GM19025 (cell line): ENCODE data around the gene SPO11.
"Not testable (repeated sequence)": the region's sequence is repeated elsewhere in the genome, so short reads cannot be mapped to it uniquely, and the experiment has no call there.

Experiments
- ATAC-seq: cut with Tn5 transposase; IDR thresholded peaks from one replicate; pipeline ENCODE4 v1.9.1; 2021; ENCODE audit warnings: mild to moderate bottlenecking, low read depth, moderate library complexity; ENCODE audit not compliant: unreplicated experiment

The SPO11 gene

DNA sequence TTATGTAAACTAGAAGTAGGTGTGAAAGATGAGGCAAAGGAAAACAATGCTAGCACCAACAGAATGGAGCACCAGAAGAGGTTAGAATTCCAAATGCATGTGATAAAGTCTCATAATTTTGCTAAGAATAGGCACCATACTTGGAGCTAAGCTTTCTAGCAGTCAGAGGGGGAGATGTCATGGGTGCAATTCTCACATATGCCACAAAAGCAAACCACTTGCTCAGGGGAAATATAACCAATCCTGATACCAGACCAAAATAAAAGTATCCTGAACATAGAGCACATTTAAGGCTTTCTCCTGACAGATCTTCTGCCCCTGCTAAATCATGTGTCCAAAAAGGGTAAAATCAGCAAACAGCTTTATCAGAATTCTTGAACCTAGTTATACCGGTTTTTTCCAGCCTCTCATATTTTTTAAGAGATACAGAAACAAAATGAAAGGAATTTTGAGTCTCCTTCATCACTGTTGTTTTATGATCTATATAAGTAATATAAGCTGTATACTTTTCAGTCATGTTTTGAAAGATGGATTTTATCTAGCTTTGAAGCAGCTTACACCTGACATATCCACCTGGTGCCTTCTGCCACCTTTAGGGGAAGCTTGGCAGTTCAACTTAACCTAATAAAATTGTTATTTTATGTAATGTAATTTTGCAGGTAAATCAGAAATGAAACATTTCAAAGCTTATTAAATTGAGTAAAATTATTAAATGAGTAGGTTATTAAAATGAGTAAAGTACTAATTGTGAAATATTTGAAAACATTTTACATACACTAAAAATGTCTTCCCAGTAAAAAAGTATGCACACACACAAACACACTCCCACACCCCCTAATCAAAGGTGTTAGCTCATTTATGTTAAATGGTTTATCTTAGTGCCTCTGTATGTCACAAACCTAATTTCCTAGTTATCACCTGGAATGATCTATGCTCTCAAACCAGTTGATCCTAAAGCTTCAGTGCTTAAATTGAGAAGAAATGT, 2.8 kb downstream of the SPO11 start:
- no peak for ATAC-seq

- ATAC-seq = no peak
Measured at GRCh38 chr20:57335392-57335791, 5.8 kb downstream of the SPO11 start.

DNA sequence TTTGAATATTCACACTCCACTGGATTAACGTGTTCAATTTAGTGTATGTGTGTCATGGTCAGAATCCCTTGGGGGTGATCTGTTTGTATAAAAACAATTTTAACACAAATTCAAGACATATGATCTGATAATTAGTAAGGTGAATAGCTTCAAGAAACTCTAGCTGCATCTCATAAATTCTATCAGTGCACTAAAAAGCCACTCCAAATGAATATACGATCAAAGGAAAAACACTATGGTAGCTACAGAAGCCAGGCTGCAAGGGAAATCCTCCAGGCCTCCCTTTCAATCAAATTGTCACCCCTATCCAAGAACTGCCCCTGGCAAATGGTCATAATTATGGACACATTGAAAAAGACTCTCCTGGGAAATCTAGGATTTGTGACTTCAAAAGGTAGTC, 12.1 kb downstream of the SPO11 start:
- no peak for ATAC-seq

DNA sequence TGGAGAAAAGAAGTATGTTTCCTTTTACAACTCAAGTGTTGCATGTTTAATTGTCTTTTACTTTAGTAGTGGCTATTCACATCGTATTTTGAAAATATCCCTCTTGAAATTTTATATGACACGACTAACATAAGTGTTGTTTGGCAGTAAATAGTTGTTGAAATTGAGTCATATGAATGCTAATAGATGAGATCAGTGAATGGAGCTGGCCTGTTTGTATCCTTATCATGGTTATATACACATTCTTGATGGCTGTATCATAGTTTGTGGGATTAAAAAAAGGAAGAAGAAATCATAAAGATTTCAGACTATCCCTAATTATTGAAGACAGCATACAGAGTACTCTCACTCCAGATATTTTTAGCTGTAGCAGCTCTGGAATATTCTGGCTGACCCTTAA, 13.2 kb downstream of the SPO11 start:
- ATAC-seq = no peak

DNA sequence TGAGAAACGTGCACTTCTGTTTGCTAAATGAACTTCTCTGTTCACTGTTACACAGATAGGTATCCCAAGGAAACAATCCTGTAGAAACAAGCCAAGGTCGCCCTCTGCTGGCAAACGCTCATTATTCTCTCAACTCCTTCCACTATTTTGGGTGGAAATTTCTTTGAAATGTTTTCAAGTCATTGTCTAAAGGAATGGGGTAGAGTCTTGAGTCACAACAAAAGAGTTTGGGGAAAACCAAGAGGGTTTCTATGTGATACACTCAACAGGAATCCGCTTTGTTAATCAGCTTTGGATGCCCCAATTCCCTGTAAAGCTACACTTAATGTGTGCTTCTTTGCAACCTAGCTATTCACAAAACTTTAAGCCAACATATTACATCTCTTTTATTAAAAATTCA, 16.9 kb downstream of the SPO11 start:
- no peak for ATAC-seq

DNA sequence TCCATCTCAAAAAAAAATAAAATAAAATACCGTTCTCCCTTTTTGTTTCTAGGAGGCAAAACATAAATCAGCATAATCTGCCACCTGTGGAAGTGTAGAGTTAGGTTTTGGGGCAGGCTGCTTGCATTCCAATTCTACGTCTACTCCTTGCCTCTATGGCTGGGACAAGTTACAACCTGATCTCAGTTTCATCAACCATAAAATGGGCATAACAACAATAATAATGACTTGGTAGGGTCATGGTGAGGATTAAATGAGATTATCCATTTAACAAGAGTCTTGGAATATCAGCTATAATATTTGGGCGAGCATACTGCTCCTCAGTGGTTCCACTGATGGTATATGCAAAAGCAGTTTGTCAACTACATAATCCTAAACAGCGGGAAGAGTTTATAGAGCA, 17.8 kb downstream of the SPO11 start:
- no peak for ATAC-seq

- ATAC-seq = not testable (repeated sequence)
Measured at GRCh38 chr20:57348200-57348921, 18.8 kb downstream of the SPO11 start.

- not testable (repeated sequence) for ATAC-seq
Measured at GRCh38 chr20:57348922-57349574, 19.4 kb downstream of the SPO11 start.

DNA sequence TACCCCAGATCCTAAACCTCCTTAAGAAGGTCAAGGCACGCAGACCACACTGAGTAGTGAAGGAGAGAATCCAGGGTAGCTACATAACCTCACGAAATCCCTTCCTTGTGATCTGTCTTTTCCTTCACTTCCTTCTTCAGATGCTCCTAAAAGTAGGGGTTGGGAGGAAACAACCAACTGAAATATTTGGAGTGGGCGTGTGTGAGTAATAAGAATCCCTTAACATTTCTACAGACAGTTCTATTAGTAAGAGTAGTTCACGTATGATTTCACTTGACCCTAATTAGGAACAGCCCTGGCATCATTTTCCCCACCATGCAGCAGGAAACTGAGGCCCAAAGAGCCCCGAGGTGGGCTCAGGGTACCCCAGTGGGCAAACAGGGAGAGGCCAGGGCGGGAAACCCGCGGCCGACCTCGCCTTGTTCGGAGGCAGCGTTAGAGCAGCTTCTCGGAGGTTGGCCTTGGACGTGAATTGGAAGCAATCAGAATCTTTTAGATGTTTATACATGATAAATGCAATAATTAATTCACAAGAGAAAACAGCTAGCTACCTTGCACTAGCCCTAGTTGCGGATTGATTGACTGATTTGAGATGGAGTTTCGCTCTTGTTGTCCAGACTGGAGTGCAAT, 20.6 kb downstream of the SPO11 start:
- ATAC-seq = no peak

DNA sequence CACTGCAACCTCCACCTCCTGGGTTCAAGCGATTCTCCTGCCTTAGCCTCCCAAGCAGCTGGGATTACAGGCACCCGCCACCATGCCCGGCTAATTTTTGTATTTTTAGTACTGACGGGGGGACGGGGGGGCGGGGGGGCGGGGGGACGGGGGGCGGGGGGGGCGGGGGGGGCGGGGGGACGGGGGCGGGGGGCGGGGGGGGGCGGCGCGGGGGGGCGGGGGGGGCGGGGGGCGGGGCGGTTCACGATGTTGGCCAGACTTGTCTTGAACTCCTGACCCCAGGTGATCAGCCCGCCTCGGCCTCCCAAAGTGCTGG, 21.1 kb downstream of the SPO11 start:
- ATAC-seq = not testable (repeated sequence)

- ATAC-seq = peak; percentile 77
Measured at GRCh38 chr20:57351042-57351783, 21.6 kb downstream of the SPO11 start, which contains the start of gene RAE1. Gene RAE1, plus strand, starts transcription at chr20:57351255. Its CDS starts 2,784 bp downstream, at chr20:57354039.

DNA sequence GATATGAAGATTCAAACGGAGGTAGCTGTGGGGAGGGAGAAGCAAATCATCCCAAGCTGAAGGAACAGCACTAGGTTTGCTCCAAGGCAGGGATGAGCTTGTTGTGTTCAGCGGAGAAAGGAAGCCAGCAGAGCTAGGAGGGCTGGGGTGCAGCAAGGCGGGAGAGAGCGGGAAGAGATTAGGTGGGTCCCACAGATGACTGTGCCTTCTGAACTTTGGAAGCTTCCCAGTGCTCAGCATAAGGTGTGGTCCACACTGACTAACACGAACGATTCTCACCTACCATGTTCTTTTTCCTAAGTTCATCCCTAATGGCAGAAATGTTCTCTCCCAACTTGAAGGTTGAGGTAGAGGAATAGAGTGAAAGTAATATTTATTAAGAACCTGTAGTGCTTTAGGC, 22.7 kb downstream of the SPO11 start:
- no peak for ATAC-seq

GRCh38 chr20:57353351-57353750, 23.7 kb downstream of the SPO11 start:
- ATAC-seq = no peak

GRCh38 chr20:57361517-57361916, 31.9 kb downstream of the SPO11 start:
- no peak for ATAC-seq

- no peak for ATAC-seq
Measured at GRCh38 chr20:57364451-57364850, 34.8 kb downstream of the SPO11 start.

GRCh38 chr20:57369596-57369995, 40.0 kb downstream of the SPO11 start:
- ATAC-seq = no peak

DNA sequence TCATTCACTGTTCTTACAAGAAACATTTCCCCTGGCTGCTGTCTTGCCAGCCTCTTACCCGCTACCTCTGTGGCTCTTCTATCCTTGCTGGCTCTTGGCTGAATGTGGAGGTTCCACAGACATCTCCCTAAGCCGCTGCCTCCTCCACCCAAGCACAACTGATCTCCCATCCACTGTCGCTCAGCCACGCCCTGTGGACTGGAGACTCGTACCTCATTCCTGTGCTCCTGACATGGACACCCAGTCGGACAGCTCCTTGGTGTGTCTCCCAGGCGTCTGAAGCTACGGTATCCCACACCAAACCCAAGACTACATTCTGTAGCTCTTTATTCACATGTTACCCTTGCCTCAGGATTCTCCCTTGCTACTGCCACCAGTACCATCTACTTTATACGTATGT, 40.7 kb downstream of the SPO11 start:
- no peak for ATAC-seq

GRCh38 chr20:57371363-57371762, 41.8 kb downstream of the SPO11 start:
- ATAC-seq = no peak

- no peak for ATAC-seq
Measured at GRCh38 chr20:57372157-57372556, 42.6 kb downstream of the SPO11 start.
